Endometrium (tissue), 2 donors: Measurements from ENCODE around the gene UROC1.
"Not testable (repeated sequence)": the region's sequence is repeated elsewhere in the genome, so short reads cannot be mapped to it uniquely, and the experiment has no call there.

Experiments used
- FAIRE-seq: peaks from 2 replicates; lab custom pipeline; 2012; peaks lifted over from hg19 to GRCh38; lab: Jason Lieb, UNC
- donor health status: control.
- donor health status: control.

UROC1 gene

DNA sequence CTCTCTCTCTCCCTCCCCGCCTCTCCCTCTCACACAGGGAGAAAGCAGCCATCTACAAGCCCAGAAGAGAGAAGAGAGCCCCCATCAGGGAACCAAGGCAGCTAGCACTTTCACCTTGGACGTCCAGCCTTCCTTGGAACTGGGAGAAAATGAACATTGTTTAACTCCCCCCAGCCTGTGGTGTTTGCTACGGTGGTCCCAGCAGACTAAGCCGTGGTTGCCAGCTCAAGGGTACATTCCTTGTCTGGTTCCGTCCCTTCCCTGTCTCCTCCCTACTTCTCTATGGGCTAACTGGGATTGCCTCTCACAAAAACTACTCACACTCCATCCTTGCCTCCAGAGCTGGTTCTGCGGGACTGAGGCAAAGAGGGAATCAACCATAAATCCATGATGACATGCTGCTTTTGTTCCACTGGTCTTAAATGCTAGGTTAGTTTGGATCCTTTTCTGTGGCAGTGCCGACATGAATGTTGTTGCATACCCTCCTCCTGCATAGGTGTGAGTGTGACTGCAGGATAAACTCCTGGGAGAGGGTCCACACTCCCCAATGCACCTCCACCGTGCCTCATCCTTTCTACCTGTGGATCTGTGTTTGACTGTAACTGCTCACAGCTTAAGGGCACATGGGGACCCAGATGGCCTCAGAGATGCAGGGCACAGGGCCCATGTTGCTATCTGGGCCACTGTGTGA lies 29.1 kb upstream of the UROC1 start:
- FAIRE-seq = no peak

DNA sequence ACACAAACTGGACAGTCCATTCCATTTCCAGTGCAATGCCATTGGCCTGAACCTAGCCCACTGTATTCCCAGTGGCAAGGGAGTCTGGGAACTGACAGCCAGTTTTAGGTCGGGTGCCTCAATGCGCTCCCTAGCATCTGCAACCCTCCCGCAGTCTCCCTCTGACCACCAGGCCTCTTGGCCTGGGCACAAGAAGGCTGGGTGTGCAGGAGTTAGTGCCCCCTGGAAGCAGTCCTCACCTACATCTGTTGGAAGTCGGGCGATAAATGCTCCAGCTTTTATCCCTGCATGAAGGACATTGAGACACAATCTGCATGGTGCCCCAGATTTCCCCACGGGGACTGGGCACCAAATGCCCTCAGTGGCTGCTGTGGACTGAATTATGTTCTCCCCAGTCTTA lies 28.4 kb upstream of the UROC1 start:
- no peak for FAIRE-seq

DNA sequence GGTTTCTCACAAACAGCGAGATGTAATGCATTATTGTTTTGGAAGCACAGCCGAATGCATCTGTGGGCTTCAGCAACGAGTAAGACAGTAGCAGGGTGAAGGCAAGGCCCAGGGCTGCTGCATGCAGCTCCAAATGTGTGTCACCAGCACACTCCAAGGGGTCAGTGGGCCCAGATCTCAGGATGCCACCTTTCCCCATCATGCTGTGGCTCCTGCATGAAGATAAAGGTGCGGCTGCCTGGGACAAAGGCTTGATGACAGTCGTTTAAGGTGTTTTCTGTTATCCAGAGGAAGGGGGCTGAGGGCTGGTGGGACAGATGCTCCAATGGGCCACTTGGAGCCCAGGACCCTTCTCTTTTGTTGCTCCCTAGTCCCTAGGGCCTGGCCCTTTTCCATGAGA lies 28.0 kb upstream of the UROC1 start:
- no peak for FAIRE-seq

DNA sequence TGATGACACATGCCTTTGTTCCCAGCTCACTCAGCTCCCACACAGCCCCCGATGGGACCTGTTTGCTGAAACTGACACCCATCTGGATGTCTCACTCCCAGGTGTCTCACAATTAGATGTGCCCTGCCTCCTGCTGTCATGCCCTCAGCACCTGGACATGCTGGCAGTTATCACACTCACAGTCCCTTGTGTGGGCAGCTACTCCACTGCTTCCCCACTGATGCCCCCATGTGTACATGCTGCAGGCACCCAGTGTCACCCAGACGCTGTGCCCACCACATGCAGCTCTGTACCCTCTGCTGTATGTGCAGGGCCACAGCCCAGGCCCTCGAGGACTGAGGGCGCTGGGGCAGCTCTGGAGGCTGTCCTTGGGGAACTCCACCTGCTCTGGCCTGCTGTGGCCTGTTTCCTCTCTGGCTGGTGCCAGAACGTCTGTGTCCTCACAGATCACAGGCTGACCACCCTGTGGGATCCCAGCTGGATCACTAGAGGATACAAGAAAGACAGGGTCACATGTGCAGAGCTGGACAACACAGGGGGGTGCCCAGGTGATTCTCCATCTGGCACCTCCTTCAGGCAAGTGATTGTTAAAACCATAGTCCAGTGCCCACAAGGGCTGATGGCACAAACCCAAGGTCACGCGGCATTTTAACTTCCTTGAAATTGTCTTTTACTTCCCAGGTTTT lies 27.2 kb upstream of the UROC1 start:
- no peak for FAIRE-seq

DNA sequence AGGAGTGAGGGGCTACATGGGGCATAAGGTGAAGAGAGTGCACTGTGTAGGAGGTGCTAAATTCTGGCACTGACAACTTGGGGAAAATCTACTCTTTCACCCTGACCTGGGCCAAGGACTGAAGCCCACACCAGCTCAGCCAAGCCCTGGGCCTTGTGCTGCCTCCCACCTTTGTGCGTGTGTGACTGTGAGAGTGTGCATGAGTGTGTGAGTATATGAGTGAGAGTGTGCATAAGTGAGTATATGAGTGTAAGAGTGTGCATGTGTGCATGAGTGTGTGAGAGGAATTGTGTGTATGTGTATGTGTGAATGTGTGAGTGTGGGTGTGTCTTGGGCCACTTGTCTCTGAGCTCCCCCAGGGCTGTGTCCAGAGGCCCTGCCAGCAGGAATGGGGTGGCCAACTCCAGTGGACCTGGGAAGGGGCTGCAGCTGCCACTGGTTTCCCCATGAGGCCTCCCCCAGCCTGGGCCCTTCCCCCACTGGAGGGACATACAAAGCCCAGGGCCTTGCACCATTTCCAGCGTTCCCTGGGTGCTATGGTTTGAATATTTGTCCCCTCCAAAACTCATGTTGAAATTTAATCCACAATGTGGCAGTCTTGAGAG lies 26.0 kb upstream of the UROC1 start:
- no peak for FAIRE-seq

DNA sequence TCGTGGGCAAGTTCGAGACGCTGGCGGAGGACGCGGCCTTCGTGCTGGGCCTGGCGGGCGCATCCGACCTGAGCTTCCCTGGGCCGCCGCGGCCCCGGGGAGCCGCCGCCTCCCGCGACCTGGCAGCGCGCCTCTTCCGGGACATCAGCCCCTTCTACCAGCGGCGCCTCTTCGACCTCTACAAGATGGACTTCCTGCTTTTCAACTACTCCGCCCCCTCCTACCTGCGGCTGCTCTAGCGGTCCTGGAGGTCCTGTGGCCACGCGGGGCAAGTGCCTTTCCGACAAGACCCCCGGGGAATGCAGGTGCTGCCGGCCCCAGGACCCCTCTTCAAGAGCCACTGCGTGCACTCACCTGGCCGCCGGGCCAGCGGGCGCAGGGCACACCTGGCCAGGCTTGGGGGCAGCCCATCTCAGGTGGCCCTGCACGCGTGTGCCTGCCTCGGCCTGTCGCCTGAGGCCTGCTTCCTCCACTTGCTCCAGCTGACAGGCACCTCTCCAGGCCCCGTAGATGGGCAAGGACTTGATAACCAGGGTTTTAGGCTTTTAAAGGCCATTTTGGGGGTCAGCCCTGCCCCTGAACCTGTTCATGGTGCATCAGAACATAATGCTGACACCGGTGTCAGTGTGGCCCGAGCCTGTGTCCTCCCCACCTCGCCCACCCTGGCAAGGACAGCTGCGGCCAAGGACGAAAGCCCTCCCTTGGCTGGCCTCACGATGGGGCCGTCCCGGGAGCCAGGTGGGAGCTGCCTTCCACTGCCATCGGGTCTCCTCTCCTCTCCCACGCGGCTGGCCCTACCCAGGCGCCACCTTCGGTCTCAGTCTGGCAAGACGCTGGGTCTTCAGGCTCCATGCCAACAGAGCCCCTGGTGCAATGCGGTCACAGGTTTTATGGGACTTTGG lies 25.0 kb upstream of the UROC1 start:
- no peak for FAIRE-seq

DNA sequence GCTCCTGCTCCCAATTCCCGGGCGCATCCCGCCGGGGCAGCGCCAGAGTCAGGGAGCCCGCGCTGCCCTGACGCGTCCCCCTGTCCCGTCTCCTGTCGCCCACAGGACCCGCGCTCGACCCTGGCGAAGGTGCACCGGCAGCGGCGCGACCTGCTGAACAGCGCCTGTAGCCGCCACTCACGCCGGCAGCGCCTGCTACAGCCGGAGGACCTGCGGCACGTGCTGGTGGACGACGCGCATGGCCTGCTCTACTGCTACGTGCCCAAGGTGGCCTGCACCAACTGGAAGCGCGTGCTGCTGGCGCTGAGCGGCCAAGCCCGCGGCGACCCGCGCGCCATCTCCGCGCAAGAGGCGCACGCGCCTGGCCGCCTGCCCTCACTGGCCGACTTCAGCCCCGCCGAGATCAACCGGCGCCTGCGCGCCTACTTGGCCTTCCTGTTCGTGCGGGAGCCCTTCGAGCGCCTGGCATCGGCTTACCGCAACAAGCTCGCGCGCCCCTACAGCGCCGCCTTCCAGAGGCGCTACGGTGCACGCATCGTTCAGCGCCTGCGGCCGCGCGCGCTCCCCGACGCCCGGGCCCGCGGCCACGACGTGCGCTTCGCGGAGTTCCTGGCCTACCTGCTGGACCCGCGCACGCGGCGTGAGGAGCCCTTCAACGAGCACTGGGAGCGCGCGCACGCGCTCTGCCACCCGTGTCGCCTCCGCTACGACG lies 24.2 kb upstream of the UROC1 start:
- FAIRE-seq = no peak

DNA sequence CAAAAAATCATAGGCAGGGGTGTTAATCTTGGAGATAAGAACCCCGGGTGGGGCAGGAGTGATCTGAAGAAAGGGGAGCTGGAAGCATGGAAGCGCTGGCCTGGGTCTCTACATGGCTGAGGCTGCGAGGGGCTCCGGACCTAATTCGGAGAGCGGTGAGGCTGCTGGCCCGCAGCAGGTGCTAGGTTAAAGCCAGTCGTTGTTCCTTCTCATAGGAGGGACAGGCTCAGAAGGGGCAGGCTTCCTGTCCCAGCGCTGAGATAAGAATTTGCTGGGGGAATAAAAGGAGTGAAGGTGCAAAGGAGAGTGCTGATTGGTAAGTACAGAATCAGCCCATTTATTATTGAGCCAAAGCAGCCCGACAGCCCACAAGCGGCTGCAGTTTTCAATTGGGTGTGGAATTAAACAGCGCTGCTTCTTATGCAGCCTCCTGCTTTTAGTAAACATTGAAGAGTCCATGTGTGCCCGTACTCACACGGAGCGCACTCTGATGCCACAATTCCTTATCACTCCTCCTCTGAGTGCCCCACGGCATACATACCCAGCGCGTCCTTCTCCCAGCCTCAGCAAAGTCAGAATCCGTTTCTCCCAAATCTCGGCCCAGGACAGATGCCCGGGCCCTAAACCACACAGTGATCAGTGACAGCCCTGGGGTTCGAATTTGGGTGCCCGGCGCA lies 23.5 kb upstream of the UROC1 start:
- FAIRE-seq = no peak

DNA sequence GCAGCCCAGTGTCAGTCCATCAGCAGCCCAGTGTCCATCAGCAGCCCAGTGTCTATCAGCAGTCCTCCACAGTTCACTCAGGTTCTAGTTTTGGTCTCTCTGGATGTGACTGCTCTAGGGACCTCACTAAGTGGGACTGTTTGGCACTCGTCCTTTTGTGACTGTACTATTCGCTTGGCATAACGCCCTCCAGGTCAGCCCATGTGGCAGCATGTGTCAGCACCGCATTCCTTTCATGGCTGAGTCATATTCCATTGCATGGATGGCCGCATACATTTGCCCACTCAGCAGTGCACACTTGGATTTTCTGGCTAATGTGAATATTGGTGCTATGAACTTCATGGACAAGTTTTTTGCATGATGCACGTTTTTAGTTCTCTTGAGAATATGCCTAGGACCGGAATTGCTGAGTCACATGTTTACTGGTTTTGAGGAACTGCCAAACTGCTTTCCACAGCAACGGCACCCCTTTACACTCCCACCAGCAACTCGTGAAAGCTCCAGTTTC lies 22.8 kb upstream of the UROC1 start:
- FAIRE-seq = no peak

DNA sequence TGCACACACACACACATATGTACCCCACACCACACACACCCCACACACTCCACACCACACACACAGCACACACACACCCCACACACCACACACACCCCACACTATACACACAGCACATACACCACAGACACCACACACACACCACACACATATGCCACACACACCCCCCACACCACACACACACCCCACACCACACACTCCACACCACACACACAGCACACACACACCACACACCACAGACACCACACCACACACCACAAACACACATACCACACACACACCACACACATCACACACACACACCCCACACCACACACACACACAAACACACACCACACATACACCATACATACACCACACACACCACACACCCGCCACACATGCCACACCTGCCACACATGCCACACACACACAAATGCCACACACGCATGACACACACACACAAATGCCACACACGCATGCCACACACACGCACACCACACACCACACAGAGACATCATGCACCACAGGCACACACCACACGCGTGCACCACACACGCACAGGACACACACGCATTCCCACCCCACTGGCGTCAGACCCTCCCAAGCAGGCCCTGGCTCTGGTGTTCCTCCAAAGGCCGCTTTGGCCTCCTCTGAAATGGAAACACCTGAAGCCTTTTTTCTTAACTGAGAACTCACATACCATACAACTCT lies 22.1 kb upstream of the UROC1 start:
- FAIRE-seq = no peak

DNA sequence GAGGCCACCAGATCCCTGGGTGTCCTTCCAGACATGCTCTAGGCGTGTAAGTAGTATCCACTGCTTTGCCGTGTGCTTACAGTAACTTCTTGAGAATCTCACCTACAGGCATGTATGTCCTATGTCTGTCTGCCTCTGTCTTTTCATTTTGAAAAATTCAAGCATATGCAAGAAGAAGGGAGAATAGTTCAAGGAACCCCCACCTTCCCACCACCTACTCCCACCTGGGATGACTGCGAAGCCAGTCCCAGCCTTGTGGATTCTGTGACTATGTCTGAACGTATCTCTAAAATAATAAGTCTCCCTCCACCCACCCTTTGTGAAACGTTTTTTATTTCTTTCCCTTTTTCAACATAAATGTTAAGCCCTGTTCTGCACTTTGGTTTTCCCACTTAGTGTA lies 21.4 kb upstream of the UROC1 start:
- no peak for FAIRE-seq

DNA sequence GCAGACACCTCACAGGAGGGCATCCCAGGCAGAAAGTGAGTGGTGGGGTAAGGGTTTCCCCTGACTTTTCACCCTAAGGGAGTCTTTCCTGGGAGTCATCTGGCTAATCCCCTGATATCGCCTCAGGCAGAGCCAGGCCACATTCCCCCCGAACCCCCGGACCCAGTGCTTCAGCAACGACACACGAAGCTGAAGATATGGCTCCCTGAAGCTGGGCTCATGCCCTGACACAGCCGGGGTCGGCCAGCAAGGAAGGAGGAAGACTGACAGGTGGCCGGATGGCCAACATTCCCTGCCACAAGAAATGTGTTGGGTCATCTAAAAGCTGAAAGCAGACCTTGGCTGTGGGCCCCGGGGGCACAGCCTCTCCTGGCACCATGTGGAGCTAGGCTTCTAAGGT lies 20.7 kb upstream of the UROC1 start:
- FAIRE-seq = no peak

DNA sequence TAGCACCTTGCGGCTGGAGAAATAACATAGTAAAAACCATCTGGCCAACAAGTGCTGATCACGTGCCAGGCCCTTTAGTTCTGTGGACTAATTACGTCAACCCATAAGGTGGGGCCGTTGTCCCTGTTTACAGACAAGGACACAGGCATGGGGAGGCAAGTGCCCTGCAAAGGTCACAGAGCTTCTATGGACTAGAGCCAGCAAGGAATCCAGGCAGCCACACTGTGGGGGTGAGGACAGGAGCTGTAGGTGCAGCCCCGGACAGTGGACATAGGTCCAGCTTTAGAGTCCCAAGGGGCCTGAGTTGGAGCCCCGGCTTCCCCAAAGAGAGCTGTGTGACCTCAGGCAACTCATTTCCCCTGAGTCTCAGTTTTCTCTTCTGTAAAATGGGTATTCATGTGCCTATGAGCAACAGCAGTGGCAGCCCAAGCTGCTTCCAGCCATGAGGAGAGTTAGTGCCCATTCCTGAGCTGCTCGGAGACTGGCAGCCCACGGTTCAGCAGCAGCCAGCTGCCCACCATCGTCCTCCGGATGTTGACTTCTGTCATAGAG lies 20.2 kb upstream of the UROC1 start:
- FAIRE-seq = no peak

DNA sequence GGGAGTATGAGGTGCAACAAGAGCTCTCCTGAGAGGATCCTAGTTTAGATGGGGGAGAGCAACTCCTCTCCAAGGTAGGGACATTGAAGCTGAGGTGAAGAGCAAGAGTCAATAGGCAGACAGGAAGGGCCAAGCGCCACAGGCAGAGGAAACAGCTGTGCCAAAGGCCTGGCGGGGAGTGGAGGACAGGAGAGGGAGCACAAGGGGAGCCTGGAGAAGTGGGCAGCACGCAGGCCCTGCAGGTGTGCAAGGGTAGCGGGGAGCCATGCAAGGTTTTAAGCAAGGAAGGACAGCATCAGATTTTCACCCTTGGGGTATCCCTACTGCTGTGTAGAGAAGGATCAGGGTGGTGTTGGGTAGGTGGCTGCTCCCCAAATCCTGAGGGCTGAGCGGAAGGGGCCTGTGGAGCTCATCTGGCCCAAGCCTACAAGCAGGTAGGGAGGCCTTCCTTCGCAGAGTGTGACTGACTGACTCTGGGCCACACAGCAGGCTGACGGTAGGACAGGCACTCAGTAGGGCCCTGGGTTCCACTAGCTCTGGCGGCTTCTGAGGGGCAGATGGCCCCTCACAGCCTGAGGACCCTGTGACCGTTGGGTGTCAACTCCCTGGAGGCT lies 19.6 kb upstream of the UROC1 start:
- FAIRE-seq = no peak

DNA sequence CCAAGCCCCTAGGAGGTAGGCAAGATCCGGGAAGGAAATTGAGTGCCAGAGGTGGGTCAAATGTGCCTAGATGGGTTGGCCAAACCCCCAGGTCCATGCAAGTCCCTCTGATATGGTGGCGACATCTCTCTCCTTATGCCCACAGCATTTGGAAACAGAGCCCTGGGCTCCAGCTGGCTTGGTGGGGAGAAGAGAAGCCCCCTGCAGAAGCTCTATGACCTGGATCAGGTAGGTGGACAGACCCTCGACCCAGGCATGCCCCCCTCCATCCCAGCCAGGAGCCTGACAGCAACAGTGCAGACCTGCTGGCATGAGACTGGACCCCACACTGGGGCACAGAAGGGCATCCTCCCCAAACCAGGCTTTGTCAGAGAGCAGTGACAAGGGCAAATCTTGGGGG lies 18.6 kb upstream of the UROC1 start:
- FAIRE-seq = no peak

DNA sequence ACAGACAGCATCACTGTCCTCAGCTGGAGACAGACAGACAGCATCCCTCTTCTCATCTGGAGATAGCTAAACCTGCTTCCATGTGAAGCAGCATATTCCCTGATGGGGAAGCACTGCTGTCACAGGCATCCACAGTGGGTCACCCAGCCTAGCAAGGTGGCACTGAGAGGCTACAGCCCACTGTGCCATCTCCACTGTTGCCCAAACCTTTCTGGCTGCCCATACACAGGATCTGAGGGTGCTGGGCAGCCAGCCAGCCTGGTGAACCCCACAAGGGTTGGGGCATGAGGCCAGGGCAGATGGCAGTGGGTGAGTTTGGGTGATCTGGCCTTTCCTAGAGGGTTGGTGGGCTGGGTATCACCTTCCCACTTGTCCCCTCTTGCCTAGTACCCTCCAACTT lies 18.1 kb upstream of the UROC1 start:
- FAIRE-seq = no peak

DNA sequence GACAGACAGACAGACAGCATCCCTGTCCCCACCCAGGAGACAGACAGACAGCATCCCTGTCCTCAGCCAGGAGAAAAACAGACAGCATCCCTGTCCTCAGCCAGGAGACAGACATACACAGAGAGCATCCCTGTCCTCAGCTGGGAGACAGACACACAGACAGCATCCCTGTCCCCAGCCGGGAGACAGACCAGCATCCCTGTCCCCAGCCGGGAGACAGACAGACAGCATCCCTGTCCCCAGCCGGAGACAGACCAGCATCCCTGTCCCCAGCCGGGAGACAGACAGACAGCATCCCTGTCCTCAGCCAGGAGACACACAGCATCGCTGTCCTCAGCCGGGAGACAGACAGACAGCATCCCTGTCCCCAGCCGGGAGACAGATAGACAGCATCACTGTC lies 17.1 kb upstream of the UROC1 start:
- not testable (repeated sequence) for FAIRE-seq

DNA sequence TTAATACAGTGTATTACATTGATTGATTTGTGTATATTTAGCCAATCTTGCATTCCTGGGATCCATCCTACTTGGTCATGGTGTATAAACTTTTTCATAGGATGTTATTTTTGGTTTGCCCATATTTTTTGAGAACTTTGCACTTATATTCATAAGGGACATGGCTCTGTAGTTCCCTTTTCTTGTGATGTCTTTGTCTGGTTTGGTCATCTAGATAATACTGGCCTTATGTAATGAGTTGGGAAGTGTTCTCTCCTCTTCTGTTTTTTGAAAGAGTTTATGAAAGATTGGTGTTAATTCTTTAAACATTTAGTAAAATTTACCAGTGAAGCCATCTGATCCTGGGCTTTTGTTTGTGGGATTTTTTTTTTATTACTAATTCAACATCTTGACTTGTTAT lies 15.9 kb upstream of the UROC1 start:
- FAIRE-seq = no peak

DNA sequence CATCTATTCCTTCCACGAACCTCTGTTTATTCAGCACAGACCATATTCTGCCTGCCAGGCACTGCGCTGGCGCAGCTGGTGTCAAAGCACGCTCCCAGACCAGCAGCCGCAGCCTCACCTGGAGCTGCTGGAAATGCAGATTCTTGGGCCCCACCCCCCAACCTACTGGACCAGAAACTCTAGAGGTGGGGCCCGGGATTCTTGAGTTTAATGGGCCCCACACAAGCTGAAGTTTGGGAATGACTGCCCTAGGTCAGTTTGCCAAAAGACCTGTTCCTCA lies 13.4 kb upstream of the UROC1 start:
- no peak for FAIRE-seq
